Measurements from ENCODE around the gene CA5A.

DNA sequence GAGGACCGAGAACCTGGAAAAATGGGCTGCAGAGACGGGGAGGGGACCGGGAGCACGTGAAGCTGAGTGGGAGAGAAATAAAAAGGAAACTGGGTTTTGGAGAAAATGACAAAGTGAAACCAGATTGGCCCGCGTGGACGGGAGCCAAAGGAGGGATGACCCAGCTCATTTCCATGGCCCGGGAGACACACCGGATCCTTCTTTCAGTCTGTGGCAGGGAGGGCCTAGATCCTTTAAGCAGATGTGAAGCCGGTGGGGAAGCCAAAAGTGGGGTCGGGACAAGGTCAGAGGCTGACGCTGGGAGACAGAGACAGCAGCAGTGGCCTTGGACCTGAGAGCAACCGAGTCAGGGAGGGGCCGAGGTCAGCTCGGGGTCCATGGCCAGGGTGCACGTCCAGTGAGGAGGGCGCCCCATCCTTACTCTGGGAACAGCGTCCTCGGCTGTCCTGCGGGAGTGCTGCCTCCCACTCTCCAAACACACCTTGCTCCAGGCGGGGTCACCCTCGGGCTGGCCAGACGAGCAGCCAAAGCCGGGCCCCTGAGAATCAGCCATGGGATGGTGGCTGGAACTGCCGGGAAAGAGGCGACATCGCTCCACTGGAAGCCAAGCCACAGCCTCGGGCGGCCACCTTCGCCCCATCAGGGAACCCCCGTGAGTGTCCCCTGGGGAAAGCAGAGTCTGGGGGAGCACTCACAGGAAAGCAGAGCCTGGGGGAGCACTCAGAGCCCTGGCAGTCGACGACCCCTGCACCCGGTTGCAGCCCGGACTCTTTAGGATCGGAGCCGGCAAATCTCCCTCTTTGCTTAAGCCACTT is 17.3 kb downstream of the CA5A start:
- no peak for TF ChIP-seq POLR2A (IDR thresholded peaks at IDR 0.05)
- TF ChIP-seq POLR2AphosphoS5 (IDR thresholded peaks at IDR 0.05), result no peak
- TF ChIP-seq, protein P1, sequence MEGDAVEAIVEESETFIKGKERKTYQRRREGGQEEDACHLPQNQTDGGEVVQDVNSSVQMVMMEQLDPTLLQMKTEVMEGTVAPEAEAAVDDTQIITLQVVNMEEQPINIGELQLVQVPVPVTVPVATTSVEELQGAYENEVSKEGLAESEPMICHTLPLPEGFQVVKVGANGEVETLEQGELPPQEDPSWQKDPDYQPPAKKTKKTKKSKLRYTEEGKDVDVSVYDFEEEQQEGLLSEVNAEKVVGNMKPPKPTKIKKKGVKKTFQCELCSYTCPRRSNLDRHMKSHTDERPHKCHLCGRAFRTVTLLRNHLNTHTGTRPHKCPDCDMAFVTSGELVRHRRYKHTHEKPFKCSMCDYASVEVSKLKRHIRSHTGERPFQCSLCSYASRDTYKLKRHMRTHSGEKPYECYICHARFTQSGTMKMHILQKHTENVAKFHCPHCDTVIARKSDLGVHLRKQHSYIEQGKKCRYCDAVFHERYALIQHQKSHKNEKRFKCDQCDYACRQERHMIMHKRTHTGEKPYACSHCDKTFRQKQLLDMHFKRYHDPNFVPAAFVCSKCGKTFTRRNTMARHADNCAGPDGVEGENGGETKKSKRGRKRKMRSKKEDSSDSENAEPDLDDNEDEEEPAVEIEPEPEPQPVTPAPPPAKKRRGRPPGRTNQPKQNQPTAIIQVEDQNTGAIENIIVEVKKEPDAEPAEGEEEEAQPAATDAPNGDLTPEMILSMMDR (IDR thresholded peaks at IDR 0.05), result no peak

Measured in transverse colon (tissue), 4 donors.